GM18511 (cell line): ENCODE measurements around the gene MAN2B2.
"Not testable (repeated sequence)": the region's sequence is repeated elsewhere in the genome, so short reads cannot be mapped to it uniquely, and the experiment has no call there.

Experiments
- ATAC-seq: cut with Tn5 transposase; IDR thresholded peaks from one replicate; pipeline ENCODE4 v1.9.1; 2021; ENCODE audit warnings: mild to moderate bottlenecking, moderate library complexity; ENCODE audit not compliant: unreplicated experiment

Gene MAN2B2

GRCh38 chr4:6663596-6664393 lies 88.8 kb downstream of the MAN2B2 start:
- ATAC-seq = no peak

GRCh38 chr4:6665320-6665654 lies 90.3 kb downstream of the MAN2B2 start:
- no peak for ATAC-seq

GRCh38 chr4:6668391-6668790 lies 93.4 kb downstream of the MAN2B2 start:
- ATAC-seq = no peak

- ATAC-seq = no peak
Measured at GRCh38 chr4:6671648-6672047, 96.7 kb downstream of the MAN2B2 start.

GRCh38 chr4:6672131-6672530 lies 97.1 kb downstream of the MAN2B2 start:
- no peak for ATAC-seq

- ATAC-seq = not testable (repeated sequence)
Measured at GRCh38 chr4:6672541-6673190, 97.7 kb downstream of the MAN2B2 start.
